ENCODE results near the gene PGM1. TPM values are rescaled to one million over a fixed set of nuclear protein-coding genes. Genes with fewer than 3 reads are reported as not detected.
A peak's percentile ranks its signal among the peaks of the same experiment; 100 is the strongest.

Gene PGM1
- total and polyA plus RNA-seq, 2 of the 13 experiments (the other 11 are each of a cell fraction or from before 2014, with no cell fraction given), result 51.6 to 105 TPM

GRCh38 chr1:63671514-63671913, 78.3 kb downstream of the PGM1 start:
- intact Hi-C loops (cut with micrococcal nuclease; ENCODE audit: unreplicated experiment), result loop anchor here (10.0 kb wide), 1 partner anchor 57 kb away; no protein-coding TSS in a partner anchor
- 97% methylated on average over 1 of the region's 1 CpG for WGBS (ENCODE audit: low lambda C conversion rate)

GRCh38 chr1:63674238-63674864, 81.1 kb downstream of the PGM1 start:
- H3K27me3 ChIP-seq (ENCODE audit: control insufficient read depth in 1 of 2, insufficient read depth in 2 of 2, low read length in 2 of 2), result no peaks in the 10 kb centered on the region
- FAIRE-seq, result peak; percentile 96
- 0 out of 6 replicates have a peak overlapping the region, but pooled peaks of 1 of the 3 experiments have one; percentile 6 for H3K4me3 ChIP-seq (replicated peaks in 1 of 3; ENCODE audit: insufficient read depth in 1 of 3, low read depth in 2 of 3, low read length in 3 of 3)
- H4K20me1 ChIP-seq (ENCODE audit: insufficient read depth, low read length), result no peaks in the 10 kb centered on the region
- H2AFZ ChIP-seq (ENCODE audit: low read length), result peak overlapping the region; percentile 18
- intact Hi-C loops (cut with micrococcal nuclease; ENCODE audit: unreplicated experiment), result loop anchor here (1.0 to 10.0 kb wide), 5 partner anchors 18 to 571 kb away; no protein-coding TSS in a partner anchor
- no peaks in the 10 kb centered on the region for H3K36me3 ChIP-seq (replicated peaks in 1 of 2; ENCODE audit: control insufficient read depth in 1 of 2, insufficient read depth in 2 of 2, low read length in 2 of 2)
- 7% methylated on average over 9 of the region's 9 CpGs for WGBS (ENCODE audit: low lambda C conversion rate)
- peak overlapping the region; percentile 54 for H3K27ac ChIP-seq (ENCODE audit: extremely low read length, insufficient read depth, low read length)
- BruUV-seq (replicated peaks), result no TSS peak
- peaks cover 38% of the 10 kb centered on the region for H3K4me1 ChIP-seq (ENCODE audit: insufficient read depth, low read length)
- no peaks in the 10 kb centered on the region; the same call in 1 of the 2 replicates for H3K9me3 ChIP-seq (ENCODE audit: low read length)
- ATAC-seq, result peak; percentile 95
- in situ Hi-C loops (cut with HindIII; ENCODE audit: extremely low pct_ligation_motif_present, low pct_unique_long_range_greater_than_20kb), result loop anchor here (10.0 kb wide), 1 partner anchor 460 kb away; no protein-coding TSS in a partner anchor
- H3K4me2 ChIP-seq (ENCODE audit: low read depth, low read length), result peak overlapping the region; percentile 52
- DNase-seq (ENCODE audit: low spot score), result peak; percentile 94
- ChIA-PET CTCF (ENCODE audit: low intra/inter-chr PET ratio, low total read pairs) (interaction anchor here (0.7 to 2.0 kb wide), 4 partner anchors 18 to 572 kb away, joined by 3 to 8 read pairs (median 6); no protein-coding TSS in a partner anchor), POLR2A (interaction anchor here (1.1 to 1.9 kb wide), 5 partner anchors 12 to 463 kb away, joined by 3 to 25 read pairs (median 9); no protein-coding TSS in a partner anchor)
- H3K79me2 ChIP-seq (ENCODE audit: insufficient read depth, low read length), result no peaks in the 10 kb centered on the region
- no peak overlapping the region for H3K9ac ChIP-seq (ENCODE audit: insufficient read depth, low read depth, low read length)
- TF ChIP-seq HNF4G (IDR thresholded peaks at IDR 0.05; ENCODE audit: borderline replicate concordance, low read depth, low read length) (peak; percentile 89), HNF4G (CRISPR knock-in tag; IDR thresholded peaks at IDR 0.05; ENCODE audit: borderline replicate concordance, low read depth) (peak; percentile 92), ZMYM3 (CRISPR knock-in tag; IDR thresholded peaks at IDR 0.05) (peak; percentile 86), AHDC1 (CRISPR knock-in tag; IDR thresholded peaks at IDR 0.05; ENCODE audit: borderline replicate concordance) (peak; percentile 68; the same call in 1 of the 2 replicates), ZNF710 (CRISPR knock-in tag; IDR thresholded peaks at IDR 0.05; ENCODE audit: borderline replicate concordance) (peak; percentile 58; the same call in 1 of the 2 replicates)

More at GRCh38 chr1:63671514-63671913, 78.3 kb downstream of the PGM1 start:
- no peak for FAIRE-seq
- in situ Hi-C loops (cut with HindIII; ENCODE audit: extremely low pct_ligation_motif_present, low pct_unique_long_range_greater_than_20kb), result loop anchor here (10.0 kb wide), 1 partner anchor 463 kb away; no protein-coding TSS in a partner anchor
- BruUV-seq (replicated peaks), result no TSS peak
- Histone ChIP-seq H3K27ac (ENCODE audit: extremely low read length, insufficient read depth, low read length) (no peak overlapping the region), H4K20me1 (ENCODE audit: insufficient read depth, low read length) (no peaks in the 10 kb centered on the region), H3K4me1 (ENCODE audit: insufficient read depth, low read length) (peaks cover 26% of the 10 kb centered on the region), H2AFZ (ENCODE audit: low read length) (no peak overlapping the region), H3K79me2 (ENCODE audit: insufficient read depth, low read length) (no peaks in the 10 kb centered on the region), H3K36me3 (replicated peaks in 1 of 2; ENCODE audit: control insufficient read depth in 1 of 2, insufficient read depth in 2 of 2, low read length in 2 of 2) (no peaks in the 10 kb centered on the region), H3K4me2 (ENCODE audit: low read depth, low read length) (no peak overlapping the region), H3K27me3 (ENCODE audit: control insufficient read depth in 1 of 2, insufficient read depth in 2 of 2, low read length in 2 of 2) (no peaks in the 10 kb centered on the region), H3K4me3 (replicated peaks in 1 of 3; ENCODE audit: insufficient read depth in 1 of 3, low read depth in 2 of 3, low read length in 3 of 3) (no peak overlapping the region), H3K9ac (ENCODE audit: insufficient read depth, low read depth, low read length) (no peak overlapping the region), H3K9me3 (ENCODE audit: low read length) (no peaks in the 10 kb centered on the region; the same call in 1 of the 2 replicates)
- ATAC-seq, result no peak
- no peak for DNase-seq (ENCODE audit: low spot score)
- ChIA-PET POLR2A (no interaction called here), CTCF (ENCODE audit: low intra/inter-chr PET ratio, low total read pairs) (no interaction called here)
- TF ChIP-seq NFYC (CRISPR knock-in tag; IDR thresholded peaks at IDR 0.05), result peak; percentile 42
- TF ChIP-seq ZBTB20 (CRISPR knock-in tag; IDR thresholded peaks at IDR 0.05; ENCODE audit: borderline replicate concordance, low read depth), result no peak

Data from HepG2 (cell line).